Endometrial microvascular endothelial cells (primary cell): Measurements from ENCODE around the gene FERMT2. TPM values are rescaled to one million over a fixed set of nuclear protein-coding genes. Genes with fewer than 3 reads are reported as not detected.
"Not testable (repeated sequence)": the region's sequence is repeated elsewhere in the genome, so short reads cannot be mapped to it uniquely, and the experiment has no call there.

Experiments used
- in situ Hi-C: cut with HindIII; loops from 2 replicates; pipeline ENCODE4 v1.10.0; 2017; ENCODE audit warnings: low sequenced_read_pairs, low pct_unique_long_range_greater_than_20kb; ENCODE audit errors: inconsistent ontology term
- total RNA-seq: library from RNA; depleted of rRNA; stranded (reverse); fragments of >200 nt; gene quantifications from one replicate; pipeline ENCODE4 v1.2.3, GENCODE V29; 2015; ENCODE audit errors: inconsistent ontology term

Gene FERMT2
- total RNA-seq, 1 donor from 2014 or later: 104 TPM

GRCh38 chr14:52875707-52876106 is 75.1 kb downstream of the FERMT2 start:
- in situ Hi-C loops: no loop called here

- in situ Hi-C loops: no loop called here
Observed at GRCh38 chr14:52874389-52874788, 76.5 kb downstream of the FERMT2 start.

- in situ Hi-C loops: no loop called here
Observed at GRCh38 chr14:52873694-52874093, 77.2 kb downstream of the FERMT2 start.

DNA sequence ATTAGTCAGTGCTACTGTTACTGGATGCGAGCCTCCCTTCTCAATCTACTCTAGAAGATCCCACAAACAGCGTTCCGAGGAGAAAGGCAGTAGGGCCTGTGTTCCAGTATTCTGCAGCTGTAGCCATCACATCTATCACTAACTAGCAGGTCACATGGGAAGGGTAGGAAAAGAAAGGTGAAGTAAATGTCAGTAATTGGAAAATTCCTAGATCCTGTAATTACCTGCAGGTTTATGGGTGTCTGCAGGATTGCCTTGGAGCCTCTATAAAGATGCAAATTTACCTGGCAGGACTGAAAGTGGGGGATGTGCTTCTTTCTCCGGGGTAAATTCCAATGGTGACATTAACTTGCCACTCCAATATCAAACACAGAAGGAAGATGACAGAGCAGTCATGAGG is 77.8 kb downstream of the FERMT2 start:
- in situ Hi-C loops: no loop called here

GRCh38 chr14:52871606-52872005 is 79.2 kb downstream of the FERMT2 start:
- in situ Hi-C loops: no loop called here

DNA sequence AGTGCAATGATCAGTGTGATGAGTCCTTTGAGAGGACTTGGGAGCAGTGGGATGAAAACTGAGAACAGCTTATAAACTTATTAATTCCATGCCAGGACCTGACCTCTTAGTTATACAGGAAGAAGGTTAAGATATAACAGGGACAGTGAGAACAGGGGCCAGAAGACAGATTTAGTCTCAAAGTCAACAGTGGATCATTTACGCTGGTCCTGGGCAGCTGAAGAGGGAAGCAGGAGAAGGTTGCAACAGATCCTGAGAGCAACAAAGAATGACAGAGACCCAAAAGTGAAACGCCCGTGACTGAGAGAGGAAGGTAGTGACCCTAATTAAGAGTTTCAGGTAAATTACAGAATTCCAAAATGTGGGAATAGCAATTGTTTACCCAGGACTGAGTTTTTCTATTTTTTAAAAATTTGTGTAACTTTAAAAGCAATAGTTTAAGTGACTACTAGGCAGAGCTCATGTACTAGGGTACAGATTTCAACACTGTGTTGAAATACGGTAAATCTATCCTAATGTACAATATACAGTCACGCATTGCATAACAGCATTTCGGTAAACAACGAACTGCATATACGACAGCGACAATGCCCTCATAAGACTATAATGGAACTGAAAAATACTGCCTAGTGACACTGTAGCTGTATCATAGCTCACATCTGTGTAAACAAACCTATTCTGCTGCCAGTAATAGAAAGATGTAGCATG is 81.8 kb downstream of the FERMT2 start:
- in situ Hi-C loops: no loop called here

DNA sequence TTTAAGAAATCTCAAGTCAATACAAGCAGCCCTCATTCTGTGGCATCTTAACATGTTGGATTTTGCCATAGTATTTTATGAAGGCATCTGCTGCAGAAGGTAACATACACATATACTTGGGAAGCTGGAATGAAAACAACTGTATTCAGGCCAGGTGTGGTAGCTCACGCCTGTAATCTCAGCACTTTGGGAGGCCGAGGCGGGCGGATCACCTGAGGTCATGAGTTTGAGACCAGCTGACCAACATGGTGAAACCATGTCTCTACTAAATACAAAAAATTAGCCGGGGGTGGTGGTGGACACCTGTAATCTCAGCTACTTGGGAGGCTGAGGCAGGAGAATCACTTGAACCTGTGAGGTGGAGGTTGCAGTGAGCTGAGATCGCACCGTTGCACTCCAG is 86.0 kb downstream of the FERMT2 start:
- in situ Hi-C loops: not testable (repeated sequence)

GRCh38 chr14:52863334-52863700 is 87.5 kb downstream of the FERMT2 start:
- in situ Hi-C loops: no loop called here

GRCh38 chr14:52862632-52863333 is 88.1 kb downstream of the FERMT2 start:
- in situ Hi-C loops: no loop called here

DNA sequence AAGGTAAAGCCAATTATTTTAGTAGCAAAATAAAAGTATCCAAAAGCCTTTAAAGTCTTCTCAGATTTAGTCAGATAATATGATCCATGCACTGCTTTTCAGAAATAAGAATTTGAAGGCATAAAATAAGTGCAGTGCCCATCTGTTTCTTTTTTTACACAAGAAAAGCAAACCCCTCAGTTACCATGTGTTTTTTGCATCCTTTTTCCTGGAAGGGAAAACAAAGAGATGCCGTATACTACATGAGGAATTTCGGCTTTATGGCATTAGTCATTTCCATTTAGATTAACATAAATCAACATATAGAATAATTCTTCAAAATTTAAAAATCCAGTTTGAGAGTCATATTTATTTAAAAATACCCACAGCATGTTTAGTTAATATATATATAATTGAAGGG is 89.4 kb downstream of the FERMT2 start:
- in situ Hi-C loops: no loop called here

DNA sequence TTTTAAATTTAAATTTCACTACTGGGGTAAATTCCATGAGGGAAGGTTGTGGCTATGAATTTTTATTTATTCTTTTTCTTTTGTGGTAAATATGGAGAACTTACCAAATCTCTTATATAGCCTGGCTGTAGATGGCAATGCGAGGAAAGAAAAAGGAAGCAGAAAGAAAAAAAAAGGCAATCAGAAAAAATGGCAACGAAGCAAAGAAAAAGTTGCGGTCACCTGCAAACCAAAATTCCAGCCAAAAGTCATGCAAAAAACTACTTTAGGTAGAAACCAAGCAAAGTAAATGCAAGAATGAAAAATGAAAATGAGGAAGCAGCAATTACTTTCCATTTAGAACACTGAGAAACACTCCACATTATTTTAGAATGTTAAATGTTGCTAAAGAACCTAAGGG is 89.9 kb downstream of the FERMT2 start:
- in situ Hi-C loops: no loop called here

GRCh38 chr14:52860209-52860608 is 90.6 kb downstream of the FERMT2 start:
- in situ Hi-C loops: no loop called here

DNA sequence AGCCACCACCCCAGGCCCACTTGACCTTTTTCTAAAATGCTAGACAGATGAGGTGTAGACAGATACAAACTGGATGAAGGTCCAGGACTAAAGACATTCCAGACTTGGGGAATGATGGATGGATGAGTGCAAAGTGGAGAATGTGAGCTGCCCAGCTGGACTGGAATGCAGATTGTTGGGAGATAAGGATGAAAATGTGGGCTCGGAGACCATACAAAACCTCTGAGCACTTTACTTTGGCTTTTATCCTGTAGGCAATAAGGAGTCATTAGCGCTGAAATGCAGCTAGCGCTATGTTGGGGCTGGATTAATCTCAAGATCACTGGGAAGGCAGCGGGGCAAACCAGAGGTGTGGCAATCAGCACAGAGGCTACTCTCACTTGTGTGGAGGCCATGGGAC is 94.7 kb downstream of the FERMT2 start:
- in situ Hi-C loops: no loop called here

GRCh38 chr14:52853522-52853854 is 97.4 kb downstream of the FERMT2 start:
- in situ Hi-C loops: no loop called here

DNA sequence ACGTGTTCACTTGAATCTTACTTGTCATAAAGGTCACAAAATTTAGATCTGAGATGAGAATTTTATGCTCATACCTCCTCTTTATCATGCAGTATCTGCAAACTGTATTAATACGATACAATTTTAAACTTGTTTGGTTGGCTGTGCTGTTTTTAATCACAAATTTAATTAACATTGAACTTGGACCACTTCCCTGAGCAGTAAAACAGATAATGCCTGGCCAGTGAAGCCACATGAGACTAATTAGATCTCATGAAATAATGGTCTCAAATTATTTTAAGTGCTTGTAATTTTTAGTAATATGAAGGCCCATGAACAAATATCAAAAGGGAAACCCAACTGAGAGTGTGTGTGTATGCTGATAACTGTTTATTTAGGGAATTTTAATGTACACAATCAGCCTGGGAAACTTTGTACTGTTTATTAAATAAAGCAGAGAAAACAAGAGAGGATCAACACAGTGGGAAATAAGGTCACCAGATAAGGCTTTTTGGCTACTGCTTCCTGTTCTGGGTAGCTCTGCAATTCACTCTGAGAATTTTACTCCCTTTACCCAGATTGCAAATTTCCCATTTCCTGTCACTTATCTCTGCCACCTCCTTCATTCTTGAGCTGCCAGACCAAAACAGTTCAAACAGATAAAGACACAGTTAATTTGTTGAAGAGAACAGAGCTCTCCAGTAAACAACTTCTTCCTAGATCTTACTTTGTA is 97.9 kb downstream of the FERMT2 start:
- in situ Hi-C loops: no loop called here

- in situ Hi-C loops: no loop called here
Observed at GRCh38 chr14:52850451-52850909, 100.4 kb downstream of the FERMT2 start.

GRCh38 chr14:52848626-52849025 is 102.2 kb downstream of the FERMT2 start:
- in situ Hi-C loops: no loop called here

- in situ Hi-C loops: no loop called here
Observed at GRCh38 chr14:52846591-52846990, 104.3 kb downstream of the FERMT2 start.

DNA sequence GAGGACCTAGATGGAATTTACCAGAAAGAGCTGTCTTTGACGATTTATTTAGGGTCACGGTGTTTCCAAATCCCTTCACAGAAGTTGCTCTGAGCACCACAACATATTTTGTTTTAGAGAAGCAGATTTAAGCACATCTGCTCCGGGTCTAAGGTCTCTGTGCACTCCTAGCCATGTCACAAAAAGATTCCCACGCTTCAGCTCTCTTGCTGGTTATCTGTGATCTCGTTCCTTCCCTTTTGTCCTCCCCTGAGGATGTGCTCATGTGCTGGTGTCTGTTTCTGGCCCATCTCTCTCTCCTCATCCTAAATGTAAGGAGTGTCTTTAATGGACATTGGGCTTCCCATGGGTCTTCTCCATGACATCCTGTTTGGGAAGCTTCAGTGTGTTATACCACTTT is 105.8 kb downstream of the FERMT2 start:
- in situ Hi-C loops: no loop called here
